ENCODE measurements around the gene SOD2.

DNA sequence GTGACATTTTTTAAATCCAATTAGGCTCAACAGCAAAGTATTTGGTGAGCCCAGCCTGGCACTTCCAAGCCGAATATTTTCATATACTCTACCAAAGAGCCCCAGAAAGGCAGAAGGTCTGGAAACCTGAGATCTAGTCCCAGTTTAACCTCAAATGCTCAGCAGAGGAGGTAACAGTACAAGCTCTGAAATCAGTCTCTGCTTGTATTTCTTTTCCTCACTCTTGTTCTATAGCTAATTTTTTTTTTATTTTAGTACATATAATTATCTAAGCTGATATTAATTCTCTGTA lies 9.1 kb downstream of the SOD2 start:
- TF ChIP-seq ZBTB20 (tag by site-specific recombination; IDR thresholded peaks at IDR 0.05) (no peak), RBAK (tag by site-specific recombination; IDR thresholded peaks at IDR 0.05) (no peak), OSR2 (tag by site-specific recombination; IDR thresholded peaks at IDR 0.05) (no peak), MYNN (tag by site-specific recombination; IDR thresholded peaks at IDR 0.05; ENCODE audit: borderline replicate concordance) (no peak), ZNF19 (tag by site-specific recombination; IDR thresholded peaks at IDR 0.05; ENCODE audit: low read depth) (no peak), ZNF449 (tag by site-specific recombination; IDR thresholded peaks at IDR 0.05) (no peak), ZBTB7A (tag by site-specific recombination; IDR thresholded peaks at IDR 0.05; ENCODE audit: low read depth) (no peak)
- TF ChIP-seq, protein P1, sequence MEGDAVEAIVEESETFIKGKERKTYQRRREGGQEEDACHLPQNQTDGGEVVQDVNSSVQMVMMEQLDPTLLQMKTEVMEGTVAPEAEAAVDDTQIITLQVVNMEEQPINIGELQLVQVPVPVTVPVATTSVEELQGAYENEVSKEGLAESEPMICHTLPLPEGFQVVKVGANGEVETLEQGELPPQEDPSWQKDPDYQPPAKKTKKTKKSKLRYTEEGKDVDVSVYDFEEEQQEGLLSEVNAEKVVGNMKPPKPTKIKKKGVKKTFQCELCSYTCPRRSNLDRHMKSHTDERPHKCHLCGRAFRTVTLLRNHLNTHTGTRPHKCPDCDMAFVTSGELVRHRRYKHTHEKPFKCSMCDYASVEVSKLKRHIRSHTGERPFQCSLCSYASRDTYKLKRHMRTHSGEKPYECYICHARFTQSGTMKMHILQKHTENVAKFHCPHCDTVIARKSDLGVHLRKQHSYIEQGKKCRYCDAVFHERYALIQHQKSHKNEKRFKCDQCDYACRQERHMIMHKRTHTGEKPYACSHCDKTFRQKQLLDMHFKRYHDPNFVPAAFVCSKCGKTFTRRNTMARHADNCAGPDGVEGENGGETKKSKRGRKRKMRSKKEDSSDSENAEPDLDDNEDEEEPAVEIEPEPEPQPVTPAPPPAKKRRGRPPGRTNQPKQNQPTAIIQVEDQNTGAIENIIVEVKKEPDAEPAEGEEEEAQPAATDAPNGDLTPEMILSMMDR (tag by site-specific recombination; IDR thresholded peaks at IDR 0.05), result no peak
- TF ChIP-seq, protein P2, sequence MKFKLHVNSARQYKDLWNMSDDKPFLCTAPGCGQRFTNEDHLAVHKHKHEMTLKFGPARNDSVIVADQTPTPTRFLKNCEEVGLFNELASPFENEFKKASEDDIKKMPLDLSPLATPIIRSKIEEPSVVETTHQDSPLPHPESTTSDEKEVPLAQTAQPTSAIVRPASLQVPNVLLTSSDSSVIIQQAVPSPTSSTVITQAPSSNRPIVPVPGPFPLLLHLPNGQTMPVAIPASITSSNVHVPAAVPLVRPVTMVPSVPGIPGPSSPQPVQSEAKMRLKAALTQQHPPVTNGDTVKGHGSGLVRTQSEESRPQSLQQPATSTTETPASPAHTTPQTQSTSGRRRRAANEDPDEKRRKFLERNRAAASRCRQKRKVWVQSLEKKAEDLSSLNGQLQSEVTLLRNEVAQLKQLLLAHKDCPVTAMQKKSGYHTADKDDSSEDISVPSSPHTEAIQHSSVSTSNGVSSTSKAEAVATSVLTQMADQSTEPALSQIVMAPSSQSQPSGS (tag by site-specific recombination; IDR thresholded peaks at IDR 0.05; ENCODE audit: low read depth), result no peak
